Measurements from ENCODE around the gene PLD1. TPM values are rescaled to one million over a fixed set of nuclear protein-coding genes. Genes with fewer than 3 reads are reported as not detected.

Gene PLD1
- total and polyA plus RNA-seq, 10 of the 15 experiments (the other 5 are each of a cell fraction or from before 2014, with no cell fraction given) = 2.9 to 108 (median 3.6) TPM

- POLR2A ChIA-PET = interaction anchor here (1.4 to 2.2 kb wide), 2 partner anchors 11 to 19 kb away, joined by 4 to 14 read pairs; partner anchors contain the start of gene PLD1
- TF ChIP-seq ATF7 (IDR thresholded peaks at IDR 0.05; ENCODE audit: low read depth) (no peak), MTA3 (IDR thresholded peaks at IDR 0.05; ENCODE audit: borderline replicate concordance, low read length) (no peak), IRF5 (IDR thresholded peaks at IDR 0.05; ENCODE audit: borderline replicate concordance) (no peak), SIN3A (IDR thresholded peaks at IDR 0.05; ENCODE audit: low read depth, low read length) (no peak), ASH2L (IDR thresholded peaks at IDR 0.05; ENCODE audit: borderline replicate concordance, low read depth) (no peak), IKZF1 (conservative IDR thresholded peaks at IDR 0.05) (no peak), RELA (IDR thresholded peaks at IDR 0.05; ENCODE audit: borderline replicate concordance, partially characterized antibody) (no peak), ETV6 (conservative IDR thresholded peaks at IDR 0.05 in 1 of 2, IDR thresholded peaks at IDR 0.05 in 1 of 2; ENCODE audit: borderline replicate concordance in 1 of 2, low read depth in 1 of 2) (no peak), MYC (IDR thresholded peaks at IDR 0.05; ENCODE audit: insufficient read depth, insufficient read length, insufficient replicate concordance, low read length, severe bottlenecking) (no peak), GABPA (IDR thresholded peaks at IDR 0.05; ENCODE audit: low read depth) (no peak), NRF1 (conservative IDR thresholded peaks at IDR 0.05; ENCODE audit: low read depth, low read length) (no peak), BCL3 (IDR thresholded peaks at IDR 0.05; ENCODE audit: borderline replicate concordance, insufficient read depth, low read depth, low read length, poor library complexity, severe bottlenecking) (no peak), SUZ12 (IDR thresholded peaks at IDR 0.05; ENCODE audit: unreplicated experiment) (no peak), EZH2 (IDR thresholded peaks at IDR 0.05; ENCODE audit: borderline replicate concordance, control insufficient read depth, low read depth, low read length) (no peak)
- TF ChIP-seq, protein P1, sequence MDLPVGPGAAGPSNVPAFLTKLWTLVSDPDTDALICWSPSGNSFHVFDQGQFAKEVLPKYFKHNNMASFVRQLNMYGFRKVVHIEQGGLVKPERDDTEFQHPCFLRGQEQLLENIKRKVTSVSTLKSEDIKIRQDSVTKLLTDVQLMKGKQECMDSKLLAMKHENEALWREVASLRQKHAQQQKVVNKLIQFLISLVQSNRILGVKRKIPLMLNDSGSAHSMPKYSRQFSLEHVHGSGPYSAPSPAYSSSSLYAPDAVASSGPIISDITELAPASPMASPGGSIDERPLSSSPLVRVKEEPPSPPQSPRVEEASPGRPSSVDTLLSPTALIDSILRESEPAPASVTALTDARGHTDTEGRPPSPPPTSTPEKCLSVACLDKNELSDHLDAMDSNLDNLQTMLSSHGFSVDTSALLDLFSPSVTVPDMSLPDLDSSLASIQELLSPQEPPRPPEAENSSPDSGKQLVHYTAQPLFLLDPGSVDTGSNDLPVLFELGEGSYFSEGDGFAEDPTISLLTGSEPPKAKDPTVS (IDR thresholded peaks at IDR 0.05; ENCODE audit: low read depth, low read length) = no peak
- TF ChIP-seq, protein P2, sequence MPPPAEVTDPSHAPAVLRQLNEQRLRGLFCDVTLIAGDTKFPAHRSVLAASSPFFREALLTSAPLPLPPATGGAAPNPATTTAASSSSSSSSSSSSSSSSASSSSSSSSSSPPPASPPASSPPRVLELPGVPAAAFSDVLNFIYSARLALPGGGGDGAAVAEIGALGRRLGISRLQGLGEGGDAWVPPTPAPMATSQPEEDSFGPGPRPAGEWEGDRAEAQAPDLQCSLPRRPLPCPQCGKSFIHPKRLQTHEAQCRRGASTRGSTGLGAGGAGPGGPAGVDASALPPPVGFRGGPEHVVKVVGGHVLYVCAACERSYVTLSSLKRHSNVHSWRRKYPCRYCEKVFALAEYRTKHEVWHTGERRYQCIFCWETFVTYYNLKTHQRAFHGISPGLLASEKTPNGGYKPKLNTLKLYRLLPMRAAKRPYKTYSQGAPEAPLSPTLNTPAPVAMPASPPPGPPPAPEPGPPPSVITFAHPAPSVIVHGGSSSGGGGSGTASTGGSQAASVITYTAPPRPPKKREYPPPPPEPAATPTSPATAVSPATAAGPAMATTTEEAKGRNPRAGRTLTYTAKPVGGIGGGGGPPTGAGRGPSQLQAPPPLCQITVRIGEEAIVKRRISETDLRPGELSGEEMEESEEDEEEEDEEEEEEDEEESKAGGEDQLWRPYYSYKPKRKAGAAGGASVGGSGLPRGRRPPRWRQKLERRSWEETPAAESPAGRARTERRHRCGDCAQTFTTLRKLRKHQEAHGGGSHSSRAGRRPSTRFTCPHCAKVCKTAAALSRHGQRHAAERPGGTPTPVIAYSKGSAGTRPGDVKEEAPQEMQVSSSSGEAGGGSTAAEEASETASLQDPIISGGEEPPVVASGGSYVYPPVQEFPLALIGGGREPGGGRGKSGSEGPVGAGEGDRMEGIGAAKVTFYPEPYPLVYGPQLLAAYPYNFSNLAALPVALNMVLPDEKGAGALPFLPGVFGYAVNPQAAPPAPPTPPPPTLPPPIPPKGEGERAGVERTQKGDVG (CRISPR knock-in tag; IDR thresholded peaks at IDR 0.05) = no peak
These were observed 10.8 kb upstream of the PLD1 start for GRCh38 chr3:171821044-171821443.

More at GRCh38 chr3:171821044-171821443, 10.8 kb upstream of the PLD1 start:
- WGBS (ENCODE audit: insufficient coverage, insufficient replicate concordance, low lambda C conversion rate, missing lambda C conversion rate) = 52% methylated on average over 3 of the region's 3 CpGs
- H3K27ac ChIP-seq (ENCODE audit: control insufficient read depth, insufficient read depth) = no peak overlapping the region
- intact Hi-C loops (cut with micrococcal nuclease; ENCODE audit: unreplicated experiment) = no loop called here
- ChIA-PET RAD21 (ENCODE audit: unreplicated experiment) (interaction anchor here (1.0 to 2.7 kb wide), 6 partner anchors 9 to 52 kb away, joined by 3 to 20 read pairs (median 8); partner anchors contain the start of gene PLD1), CTCF (interaction anchor here (0.8 to 2.7 kb wide), 6 partner anchors 10 to 237 kb away, joined by 3 to 15 read pairs (median 10); partner anchors contain the start of gene PLD1), SMC1A (ENCODE audit: uncharacterized antibody, unreplicated experiment) (interaction anchor here (1.4 to 4.4 kb wide), 7 partner anchors 9 to 49 kb away, joined by 5 to 35 read pairs (median 9); no protein-coding TSS in a partner anchor)
- FAIRE-seq (no peak), ATAC-seq (no peak), DNase-seq (ENCODE audit: low read depth, low spot score) (no peak)
- H3K79me2 ChIP-seq (ENCODE audit: control insufficient read depth, insufficient read depth, low read length) = no peaks in the 10 kb centered on the region
- H3K4me2 ChIP-seq (ENCODE audit: control insufficient read depth, insufficient read depth) = no peak overlapping the region
- no peaks in the 10 kb centered on the region for H4K20me1 ChIP-seq (ENCODE audit: control insufficient read depth, insufficient read depth)
- H3K4me3 ChIP-seq = no peak overlapping the region
- no peaks in the 10 kb centered on the region for H3K4me1 ChIP-seq (ENCODE audit: control insufficient read depth, insufficient read depth, low read length)
- no TSS peak for BruUV-seq (replicated peaks)
- H3K36me3 ChIP-seq (ENCODE audit: control insufficient read depth in 2 of 2, insufficient read depth in 2 of 2, low read length in 1 of 2) = no peaks in the 10 kb centered on the region
- H2AFZ ChIP-seq (ENCODE audit: control insufficient read depth, low read depth, low read length) = no peak overlapping the region
- no peaks in the 10 kb centered on the region for H3K9me3 ChIP-seq (replicated peaks; ENCODE audit: control insufficient read depth, insufficient read depth, low read length)
- in situ Hi-C loops (cut with MboI) = no loop called here
- no peaks in the 10 kb centered on the region; a peak in 1 of 4 replicates for H3K27me3 ChIP-seq (replicated peaks in 1 of 2; ENCODE audit: control insufficient read depth in 2 of 2, insufficient read depth in 2 of 2, low read length in 1 of 2)
- H3K9ac ChIP-seq (ENCODE audit: control insufficient read depth, insufficient read depth, low read length) = no peak overlapping the region

Data from GM12878 (cell line).